GM18951 (cell line): ENCODE measurements around the gene MIS18A.
"Not testable (repeated sequence)": the region's sequence is repeated elsewhere in the genome, so short reads cannot be mapped to it uniquely, and the experiment has no call there.

Experiments used
- POLR2A ChIP-seq: IDR thresholded peaks from 4 replicates; pipeline ENCODE4 v1.6.1; 2011; ENCODE audit warnings: mild to moderate bottlenecking; ENCODE audit not compliant: insufficient read length, insufficient read depth; ENCODE audit errors: extremely low read depth
- in situ Hi-C: fragments of 300-500 bp; cut with MboI; formaldehyde crosslinking; loops from one replicate; pipeline ENCODE4 v1.12.0; 2022; ENCODE audit warnings: low sequenced_read_pairs, mixed read lengths, inconsistent platforms; ENCODE audit not compliant: unreplicated experiment

The MIS18A gene

GRCh38 chr21:32314806-32315205 lies 36.0 kb upstream of the MIS18A start:
- in situ Hi-C loops = no loop called here
- no peak for TF ChIP-seq POLR2A

GRCh38 chr21:32312976-32313375 lies 34.1 kb upstream of the MIS18A start:
- in situ Hi-C loops = no loop called here
- no peak for TF ChIP-seq POLR2A

- TF ChIP-seq POLR2A = no peak
- in situ Hi-C loops = no loop called here
Observed at GRCh38 chr21:32312326-32312725, 33.5 kb upstream of the MIS18A start.

- in situ Hi-C loops = no loop called here
- TF ChIP-seq POLR2A = no peak
Observed at GRCh38 chr21:32311621-32312020, 32.8 kb upstream of the MIS18A start.

GRCh38 chr21:32310976-32311375 lies 32.1 kb upstream of the MIS18A start:
- in situ Hi-C loops = not testable (repeated sequence)

GRCh38 chr21:32309906-32310460 lies 31.1 kb upstream of the MIS18A start:
- in situ Hi-C loops = no loop called here
- TF ChIP-seq POLR2A = no peak

- TF ChIP-seq POLR2A = no peak
- in situ Hi-C loops = no loop called here
Observed at GRCh38 chr21:32308696-32309095, 29.8 kb upstream of the MIS18A start.

- TF ChIP-seq POLR2A = no peak
- in situ Hi-C loops = no loop called here
Observed at GRCh38 chr21:32307706-32308105, 28.9 kb upstream of the MIS18A start.

- TF ChIP-seq POLR2A = no peak
- in situ Hi-C loops = no loop called here
Observed at GRCh38 chr21:32306021-32306780, 27.4 kb upstream of the MIS18A start.

- TF ChIP-seq POLR2A = no peak
- in situ Hi-C loops = no loop called here
Observed at GRCh38 chr21:32304998-32305397, 26.1 kb upstream of the MIS18A start.

GRCh38 chr21:32303385-32303784 lies 24.5 kb upstream of the MIS18A start:
- TF ChIP-seq POLR2A = no peak
- in situ Hi-C loops = no loop called here

GRCh38 chr21:32302560-32302959 lies 23.7 kb upstream of the MIS18A start:
- in situ Hi-C loops = no loop called here
- no peak for TF ChIP-seq POLR2A

GRCh38 chr21:32301596-32301995 lies 22.7 kb upstream of the MIS18A start:
- TF ChIP-seq POLR2A = no peak

GRCh38 chr21:32300117-32300681 lies 21.4 kb upstream of the MIS18A start:
- in situ Hi-C loops = no loop called here
- TF ChIP-seq POLR2A = no peak

More at GRCh38 chr21:32301596-32301995, 22.7 kb upstream of the MIS18A start:
- in situ Hi-C loops = no loop called here
